ENCODE data around the gene ARID5A.
A peak's percentile ranks its signal among the peaks of the same experiment; 100 is the strongest.

The ARID5A gene, protein sequence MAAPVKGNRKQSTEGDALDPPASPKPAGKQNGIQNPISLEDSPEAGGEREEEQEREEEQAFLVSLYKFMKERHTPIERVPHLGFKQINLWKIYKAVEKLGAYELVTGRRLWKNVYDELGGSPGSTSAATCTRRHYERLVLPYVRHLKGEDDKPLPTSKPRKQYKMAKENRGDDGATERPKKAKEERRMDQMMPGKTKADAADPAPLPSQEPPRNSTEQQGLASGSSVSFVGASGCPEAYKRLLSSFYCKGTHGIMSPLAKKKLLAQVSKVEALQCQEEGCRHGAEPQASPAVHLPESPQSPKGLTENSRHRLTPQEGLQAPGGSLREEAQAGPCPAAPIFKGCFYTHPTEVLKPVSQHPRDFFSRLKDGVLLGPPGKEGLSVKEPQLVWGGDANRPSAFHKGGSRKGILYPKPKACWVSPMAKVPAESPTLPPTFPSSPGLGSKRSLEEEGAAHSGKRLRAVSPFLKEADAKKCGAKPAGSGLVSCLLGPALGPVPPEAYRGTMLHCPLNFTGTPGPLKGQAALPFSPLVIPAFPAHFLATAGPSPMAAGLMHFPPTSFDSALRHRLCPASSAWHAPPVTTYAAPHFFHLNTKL

DNA sequence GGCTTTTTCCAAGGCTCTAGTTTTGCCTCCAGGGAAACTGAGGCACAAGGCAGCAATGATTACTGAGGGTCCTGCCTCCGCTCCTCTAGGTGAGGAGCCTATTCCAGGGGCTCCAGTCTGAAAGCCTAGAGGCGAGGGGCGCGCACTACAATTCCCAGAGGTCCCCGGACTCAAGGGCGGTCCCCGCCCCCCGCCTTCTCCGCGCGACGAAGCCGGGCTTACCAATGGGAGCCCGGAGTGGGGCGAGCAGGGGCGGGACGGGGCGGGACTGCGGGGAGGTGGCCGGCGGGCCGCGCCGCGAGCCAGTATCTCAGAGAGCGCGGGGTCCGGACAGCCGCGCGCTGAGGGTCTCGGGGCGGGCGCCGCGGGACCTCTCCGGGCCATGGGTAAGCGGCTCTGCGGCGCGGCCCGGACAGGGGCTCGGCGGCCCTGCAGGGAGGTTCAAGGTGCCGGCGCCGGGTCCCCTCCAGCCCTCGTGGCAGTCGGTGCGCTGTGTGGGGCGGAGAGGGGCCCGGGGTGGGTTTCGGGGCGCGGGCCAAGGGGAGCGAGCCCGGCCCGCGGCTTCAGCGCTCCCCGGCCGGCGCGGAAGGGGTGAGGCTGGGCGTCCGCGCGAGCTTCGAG is at the start of gene ARID5A:
Gene ARID5A (plus strand): TSS at position 308 of the 621 bp plus-strand sequence. CDS start 75 bp downstream, at position 383.
- peak within 1 kb of the TSS; percentile 60 for H3K4me3 ChIP-seq (ENCODE audit: control insufficient read depth, low read depth, low read length)
- TF ChIP-seq, protein P1, sequence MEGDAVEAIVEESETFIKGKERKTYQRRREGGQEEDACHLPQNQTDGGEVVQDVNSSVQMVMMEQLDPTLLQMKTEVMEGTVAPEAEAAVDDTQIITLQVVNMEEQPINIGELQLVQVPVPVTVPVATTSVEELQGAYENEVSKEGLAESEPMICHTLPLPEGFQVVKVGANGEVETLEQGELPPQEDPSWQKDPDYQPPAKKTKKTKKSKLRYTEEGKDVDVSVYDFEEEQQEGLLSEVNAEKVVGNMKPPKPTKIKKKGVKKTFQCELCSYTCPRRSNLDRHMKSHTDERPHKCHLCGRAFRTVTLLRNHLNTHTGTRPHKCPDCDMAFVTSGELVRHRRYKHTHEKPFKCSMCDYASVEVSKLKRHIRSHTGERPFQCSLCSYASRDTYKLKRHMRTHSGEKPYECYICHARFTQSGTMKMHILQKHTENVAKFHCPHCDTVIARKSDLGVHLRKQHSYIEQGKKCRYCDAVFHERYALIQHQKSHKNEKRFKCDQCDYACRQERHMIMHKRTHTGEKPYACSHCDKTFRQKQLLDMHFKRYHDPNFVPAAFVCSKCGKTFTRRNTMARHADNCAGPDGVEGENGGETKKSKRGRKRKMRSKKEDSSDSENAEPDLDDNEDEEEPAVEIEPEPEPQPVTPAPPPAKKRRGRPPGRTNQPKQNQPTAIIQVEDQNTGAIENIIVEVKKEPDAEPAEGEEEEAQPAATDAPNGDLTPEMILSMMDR (conservative IDR thresholded peaks at IDR 0.05; ENCODE audit: control insufficient read depth, insufficient read depth, low read depth, low read length) = no peak
- DNase-seq (ENCODE audit: low read depth) = peak; percentile 76

DNA sequence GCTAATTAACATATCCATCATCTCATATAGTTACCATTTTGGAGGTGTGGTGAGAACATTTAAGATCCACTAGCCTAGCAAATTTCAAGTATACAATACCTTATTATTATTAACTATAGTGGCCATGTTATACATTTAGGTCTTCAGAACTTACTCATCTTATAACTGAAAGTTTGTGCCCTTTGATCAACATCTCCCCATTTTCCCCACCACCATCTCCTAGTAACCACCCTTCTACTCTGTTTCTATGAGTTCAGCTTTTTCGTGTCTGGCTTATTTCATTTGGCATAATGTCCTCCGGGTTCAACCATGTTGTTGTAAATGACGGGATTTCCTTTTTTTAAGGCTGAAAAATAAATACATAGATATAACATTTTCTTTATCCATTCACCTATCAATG is 47.3 kb upstream of the ARID5A start:
- DNase-seq (ENCODE audit: low read depth) = no peak
- no peak overlapping the region for H3K4me3 ChIP-seq (ENCODE audit: control insufficient read depth, low read depth, low read length)
- TF ChIP-seq, protein P1 (conservative IDR thresholded peaks at IDR 0.05; ENCODE audit: control insufficient read depth, insufficient read depth, low read depth, low read length) = no peak

- no peak overlapping the region for H3K4me3 ChIP-seq (ENCODE audit: control insufficient read depth, low read depth, low read length)
- DNase-seq (ENCODE audit: low read depth) = no peak
- TF ChIP-seq, protein P1 (conservative IDR thresholded peaks at IDR 0.05; ENCODE audit: control insufficient read depth, insufficient read depth, low read depth, low read length) = no peak
Measured at GRCh38 chr2:96489663-96490062, 46.9 kb upstream of the ARID5A start.

DNA sequence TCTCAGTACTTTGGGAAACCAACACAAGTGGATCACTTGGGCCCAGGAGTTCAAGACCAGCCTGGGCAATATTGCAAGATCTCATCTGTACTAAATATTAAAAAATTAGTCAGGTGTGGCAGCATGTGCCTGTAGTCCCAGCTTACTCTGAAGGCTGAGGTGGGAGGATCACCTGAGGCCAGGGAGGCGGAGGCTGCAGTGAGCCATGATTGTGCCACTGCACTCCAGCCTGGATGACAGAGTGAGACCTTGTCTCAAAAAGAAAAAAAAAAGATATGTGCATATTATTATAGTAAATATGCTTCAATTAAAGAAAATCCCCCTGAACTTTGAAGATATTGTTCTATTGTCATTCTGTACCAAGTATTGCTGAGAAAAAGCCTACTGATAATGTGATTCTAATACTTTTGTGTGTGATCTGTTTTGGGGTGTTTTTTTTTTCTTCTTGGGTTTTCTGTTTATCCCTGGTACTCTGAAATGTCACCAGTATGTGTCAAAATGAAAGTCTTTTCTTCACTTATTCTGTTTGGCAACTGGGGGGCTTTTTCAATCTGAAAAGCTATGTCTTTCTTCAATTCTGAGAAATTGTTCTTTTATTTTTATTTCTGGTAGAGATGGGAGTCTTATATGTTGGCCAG is 44.6 kb upstream of the ARID5A start:
- DNase-seq (ENCODE audit: low read depth) = no peak
- TF ChIP-seq, protein P1 (conservative IDR thresholded peaks at IDR 0.05; ENCODE audit: control insufficient read depth, insufficient read depth, low read depth, low read length) = no peak
- no peak overlapping the region for H3K4me3 ChIP-seq (ENCODE audit: control insufficient read depth, low read depth, low read length)

GRCh38 chr2:96493072-96493471 is 43.5 kb upstream of the ARID5A start:
- H3K4me3 ChIP-seq (ENCODE audit: control insufficient read depth, low read depth, low read length) = no peak overlapping the region
- DNase-seq (ENCODE audit: low read depth) = no peak
- TF ChIP-seq, protein P1 (conservative IDR thresholded peaks at IDR 0.05; ENCODE audit: control insufficient read depth, insufficient read depth, low read depth, low read length) = no peak

DNA sequence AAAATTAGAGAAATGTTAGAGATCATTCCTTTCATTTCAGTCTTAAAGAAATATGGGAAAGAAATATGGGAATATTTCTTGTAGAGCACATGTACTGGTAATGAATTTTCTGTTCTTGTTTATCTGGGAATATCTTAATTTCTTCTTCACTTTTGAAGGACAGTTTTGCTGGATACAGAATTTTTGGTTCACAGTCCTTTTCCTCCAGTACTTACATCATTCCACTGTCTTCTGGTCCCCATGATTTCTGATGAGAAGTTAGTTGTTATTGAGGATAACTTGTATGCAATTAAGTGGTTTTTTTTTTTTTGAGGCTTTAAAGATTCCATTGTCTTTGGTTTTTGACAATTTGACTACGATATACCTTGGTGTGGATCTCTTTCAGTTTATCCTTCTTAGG is 42.4 kb upstream of the ARID5A start:
- TF ChIP-seq, protein P1 (conservative IDR thresholded peaks at IDR 0.05; ENCODE audit: control insufficient read depth, insufficient read depth, low read depth, low read length) = no peak
- no peak for DNase-seq (ENCODE audit: low read depth)
- H3K4me3 ChIP-seq (ENCODE audit: control insufficient read depth, low read depth, low read length) = no peak overlapping the region

Measured in fibroblast of mammary gland (primary cell).